Endothelial cell of umbilical vein (primary cell): ENCODE measurements around the gene XRCC1. TPM values are rescaled to one million over a fixed set of nuclear protein-coding genes. Genes with fewer than 3 reads are reported as not detected.

Experiments used
- BruUV-seq: library from RNA; stranded (reverse); fragments of 400-500 nt; replicated peaks from 2 replicates; lab custom pipeline; 2021; lab: Mats Ljungman, UMichigan
- CTCF ChIA-PET: fragments of 300-600, 350-600 bp; sonication (Branson Sonifier 250); formaldehyde crosslinking; loops from one replicate; lab custom pipeline; 2021; ENCODE audit warnings: antibody characterized with exemption, inconsistent platforms; lab: Charles Lee
- POLR2A ChIA-PET: fragments of 300-600, 350-600 bp; sonication (Branson Sonifier 250); formaldehyde crosslinking; loops from one replicate; lab custom pipeline; 2021; ENCODE audit warnings: antibody characterized with exemption, inconsistent platforms; lab: Charles Lee
- DNase-seq: peaks from one replicate; pipeline ENCODE4 v3.0.0-alpha.2; 2011; ENCODE audit warnings: low read depth, low spot score
- FAIRE-seq: peaks from 2 replicates; lab custom pipeline; 2011; peaks lifted over from hg19 to GRCh38; lab: Jason Lieb, UNC
- H2AFZ ChIP-seq: 2 replicates; pipeline ENCODE4 v1.6.0; 2012; ENCODE audit warnings: low read depth, low read length, control low read depth, inconsistent platforms
- H3K27ac ChIP-seq: 2 replicates; pipeline ENCODE4 v1.5.1; 2011; ENCODE audit warnings: low read depth, mild to moderate bottlenecking, control low read depth, low read length, moderate library complexity; ENCODE audit not compliant: insufficient read depth
- H3K27me3 ChIP-seq, 2 experiments: 2 replicates each; pipeline versions ENCODE4 v1.6.0 to v1.6.1; 2011; ENCODE audit warnings: low read length in 2 of 2, mixed read lengths in 1 of 2; ENCODE audit not compliant: control insufficient read depth in 2 of 2, insufficient read depth in 2 of 2
- H3K36me3 ChIP-seq, 2 experiments: 2 replicates in 1 of 2; 3 replicates in 1 of 2; pipeline ENCODE4 v1.5.1; 2011; ENCODE audit warnings: low read length in 2 of 2, mild to moderate bottlenecking in 1 of 2, moderate library complexity in 1 of 2; ENCODE audit not compliant: control insufficient read depth in 2 of 2, insufficient read depth in 2 of 2; ENCODE audit errors: extremely low read depth in 1 of 2
- H3K4me1 ChIP-seq: 3 replicates; pipeline ENCODE4 v1.5.1; 2011; ENCODE audit warnings: mild to moderate bottlenecking, low read length; ENCODE audit not compliant: control insufficient read depth, insufficient read depth; ENCODE audit errors: extremely low read depth
- H3K4me2 ChIP-seq: 2 replicates; pipeline ENCODE4 v1.6.1; 2011; ENCODE audit warnings: low read length, control low read depth, mixed read lengths; ENCODE audit not compliant: insufficient read depth
- H3K4me3 ChIP-seq, 3 experiments: fragments of 200-600 bp in 1 of 3; sonication (generic), shearing (Covaris generic) in 1 of 3; replicated peaks in 1 of 3; 2 replicates each; pipeline ENCODE4 v1.5.1; 2011 to 2016; ENCODE audit warnings: control low read depth in 3 of 3, low read length in 3 of 3, mild to moderate bottlenecking in 2 of 3, inconsistent platforms in 1 of 3, low read depth in 1 of 3, moderate library complexity in 1 of 3; ENCODE audit not compliant: insufficient read depth in 1 of 3
- H3K79me2 ChIP-seq: 2 replicates; pipeline ENCODE4 v1.6.0; 2012; ENCODE audit warnings: low read length, inconsistent platforms; ENCODE audit not compliant: control insufficient read depth, insufficient read depth
- H3K9ac ChIP-seq: replicated peaks from 2 replicates; pipeline ENCODE3; 2011; ENCODE audit warnings: low read length, control low read depth; ENCODE audit not compliant: insufficient read depth; ENCODE audit errors: extremely low read depth
- H3K9me1 ChIP-seq: replicated peaks from 3 replicates; pipeline ENCODE4 v1.6.0; 2011; ENCODE audit warnings: mild to moderate bottlenecking, low read length; ENCODE audit not compliant: control insufficient read depth, insufficient read depth; ENCODE audit errors: extremely low read depth
- H3K9me3 ChIP-seq: replicated peaks from 2 replicates; pipeline ENCODE4 v1.5.1; 2012; ENCODE audit warnings: low read length, inconsistent platforms; ENCODE audit not compliant: control insufficient read depth, insufficient read depth
- H4K20me1 ChIP-seq: replicated peaks from 2 replicates; pipeline ENCODE3; 2011; ENCODE audit warnings: mild to moderate bottlenecking, low read length; ENCODE audit not compliant: control insufficient read depth, insufficient read depth; ENCODE audit errors: extremely low read depth
- EZH2 ChIP-seq: IDR thresholded peaks from 2 replicates; pipeline ENCODE4 v1.6.1; 2012; ENCODE audit warnings: borderline replicate concordance, low read depth, mild to moderate bottlenecking, moderate library complexity, low read length, inconsistent platforms; ENCODE audit not compliant: severe bottlenecking
- GATA2 ChIP-seq: IDR thresholded peaks from 2 replicates; pipeline ENCODE4 v1.7.0; 2011; ENCODE audit warnings: low read depth, mild to moderate bottlenecking, moderate library complexity, mixed read lengths, low read length; ENCODE audit not compliant: insufficient read length, insufficient read depth
- JUN ChIP-seq: IDR thresholded peaks from 2 replicates; pipeline ENCODE4 v1.6.1; 2011; ENCODE audit warnings: borderline replicate concordance, low read depth; ENCODE audit not compliant: insufficient read length, insufficient read depth
- MYC ChIP-seq: IDR thresholded peaks from one replicate; pipeline ENCODE4 v1.6.1; 2011; ENCODE audit warnings: mild to moderate bottlenecking, low read depth, low read length
- dilution Hi-C: fragments of 300-500 bp; cut with MboI; formaldehyde crosslinking; loops from one replicate; pipeline ENCODE4 v1.15.0; 2019; ENCODE audit warnings: low sequenced_read_pairs; ENCODE audit not compliant: extremely low pct_ligation_motif_present
- intact Hi-C: fragments of 100-400 bp; cut with micrococcal nuclease; formaldehyde crosslinking; loops from one replicate; pipeline ENCODE4 v1.10.0; 2022
- polyA plus RNA-seq, 4 experiments: library from polyadenylated mRNA; depleted of rRNA in 3 of 4; stranded (reverse) in 3 of 4; unstranded in 1 of 4; fragments of >200 nt; gene quantifications; 2 replicates each; pipeline versions ENCODE4 v1.2.1 to v1.2.3, GENCODE V29; 2011 to 2012; ENCODE audit warnings: missing spikeins in 1 of 4
- total RNA-seq: library from RNA; stranded (reverse); gene quantifications from 2 replicates; pipeline ENCODE4 v1.2.3, GENCODE V29; 2021
- TF ChIP-seq, protein P1 (sequence below), 2 donors: IDR thresholded peaks; 1 replicate in 1 of 2; 2 replicates in 1 of 2; pipeline ENCODE4 v1.5.1; 2011; ENCODE audit warnings: low read length in 2 of 2, mild to moderate bottlenecking in 2 of 2, moderate library complexity in 2 of 2, control low read depth in 1 of 2, inconsistent platforms in 1 of 2, low read depth in 1 of 2; ENCODE audit not compliant: insufficient read depth in 1 of 2; ENCODE audit errors: extremely low read depth in 1 of 2

The XRCC1 gene
- total and polyA plus RNA-seq, 2 donors (not counting 3 experiments of a cell fraction or from before 2014, with no cell fraction given) = 29.5 to 39.3 TPM

- Histone ChIP-seq H4K20me1 (no peaks in the 10 kb centered on the region), H3K36me3 (peaks cover 0 to 9% of the 10 kb centered on the region in 2 experiments), H3K9me3 (no peaks in the 10 kb centered on the region), H3K4me1 (no peaks in the 10 kb centered on the region), H3K27ac (no peak overlapping the region), H3K9ac (no peak overlapping the region), H3K4me3 (no peak overlapping the region), H3K79me2 (no peaks in the 10 kb centered on the region), H3K4me2 (no peak overlapping the region), H3K27me3 (no peaks in the 10 kb centered on the region), H3K9me1 (no peaks in the 10 kb centered on the region), H2AFZ (no peak overlapping the region)
- CTCF ChIA-PET = interaction anchor here (1.5 to 2.8 kb wide), 2 partner anchors 9 to 30 kb away, joined by 3 to 20 read pairs; no protein-coding TSS in a partner anchor
- intact Hi-C loops = no loop called here
- no peak for FAIRE-seq
- dilution Hi-C loops = no loop called here
- TF ChIP-seq, protein P1, sequence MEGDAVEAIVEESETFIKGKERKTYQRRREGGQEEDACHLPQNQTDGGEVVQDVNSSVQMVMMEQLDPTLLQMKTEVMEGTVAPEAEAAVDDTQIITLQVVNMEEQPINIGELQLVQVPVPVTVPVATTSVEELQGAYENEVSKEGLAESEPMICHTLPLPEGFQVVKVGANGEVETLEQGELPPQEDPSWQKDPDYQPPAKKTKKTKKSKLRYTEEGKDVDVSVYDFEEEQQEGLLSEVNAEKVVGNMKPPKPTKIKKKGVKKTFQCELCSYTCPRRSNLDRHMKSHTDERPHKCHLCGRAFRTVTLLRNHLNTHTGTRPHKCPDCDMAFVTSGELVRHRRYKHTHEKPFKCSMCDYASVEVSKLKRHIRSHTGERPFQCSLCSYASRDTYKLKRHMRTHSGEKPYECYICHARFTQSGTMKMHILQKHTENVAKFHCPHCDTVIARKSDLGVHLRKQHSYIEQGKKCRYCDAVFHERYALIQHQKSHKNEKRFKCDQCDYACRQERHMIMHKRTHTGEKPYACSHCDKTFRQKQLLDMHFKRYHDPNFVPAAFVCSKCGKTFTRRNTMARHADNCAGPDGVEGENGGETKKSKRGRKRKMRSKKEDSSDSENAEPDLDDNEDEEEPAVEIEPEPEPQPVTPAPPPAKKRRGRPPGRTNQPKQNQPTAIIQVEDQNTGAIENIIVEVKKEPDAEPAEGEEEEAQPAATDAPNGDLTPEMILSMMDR (IDR thresholded peaks at IDR 0.05; ENCODE audit: extremely low read depth in 1 of 2, insufficient read depth in 1 of 2, low read depth in 1 of 2, low read length in 2 of 2) = no peak
- no peak for TF ChIP-seq EZH2
- no TSS peak for BruUV-seq
- DNase-seq = no peak
- POLR2A ChIA-PET = no interaction called here
Measured at GRCh38 chr19:43563816-43564457, 11.4 kb downstream of the XRCC1 start.

DNA sequence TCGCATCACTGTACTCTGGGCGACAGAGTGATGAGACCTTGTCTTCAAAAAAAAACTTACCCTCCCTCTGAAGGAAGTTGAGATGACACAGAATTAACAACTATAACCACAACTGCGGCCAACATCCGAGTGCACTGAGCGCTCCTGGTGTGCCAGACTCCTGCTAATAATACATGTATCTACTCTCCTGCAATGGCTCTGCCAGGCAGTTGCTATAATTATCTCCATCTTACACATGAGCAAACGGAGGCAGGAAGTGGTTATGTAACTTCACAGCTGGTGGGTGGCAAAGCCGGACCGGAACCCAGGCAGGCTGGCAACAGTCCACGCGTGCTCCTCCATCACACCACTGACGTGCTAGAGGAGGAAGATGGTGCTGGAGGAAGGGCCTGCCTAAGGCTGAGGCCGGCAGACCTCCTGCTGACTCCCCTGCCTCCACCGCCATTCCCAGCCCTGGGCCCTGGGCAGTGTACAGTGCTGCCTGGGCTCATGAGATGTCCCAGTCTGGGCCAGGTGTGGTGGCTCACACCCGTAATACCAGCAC is 12.6 kb downstream of the XRCC1 start:
- H3K27me3 ChIP-seq = no peaks in the 10 kb centered on the region
- no TSS peak for BruUV-seq
- ChIA-PET CTCF (interaction anchor here (1.0 to 1.5 kb wide), 2 partner anchors 12 to 31 kb away, joined by 3 to 4 read pairs; partner anchors contain the start of gene XRCC1), POLR2A (no interaction called here)
- dilution Hi-C loops (no loop called here), intact Hi-C loops (no loop called here)
- TF ChIP-seq JUN = no peak
- no peak for TF ChIP-seq GATA2
- no peak for TF ChIP-seq MYC
- H3K79me2 ChIP-seq = no peaks in the 10 kb centered on the region
- H2AFZ ChIP-seq = no peak overlapping the region
- H3K27ac ChIP-seq = no peak overlapping the region
- no peak overlapping the region for H3K9ac ChIP-seq
- H3K36me3 ChIP-seq = peaks cover 0 to 9% of the 10 kb centered on the region in 2 experiments
- FAIRE-seq = no peak
- no peaks in the 10 kb centered on the region for H3K9me3 ChIP-seq
- H3K4me3 ChIP-seq = no peak overlapping the region
- no peaks in the 10 kb centered on the region for H3K9me1 ChIP-seq
- H3K4me1 ChIP-seq = no peaks in the 10 kb centered on the region
- no peaks in the 10 kb centered on the region for H4K20me1 ChIP-seq
- H3K4me2 ChIP-seq = no peak overlapping the region
- DNase-seq = peak; percentile 53
